Glutamatergic neuron (in vitro differentiated cells): ENCODE measurements around the gene CPSF6. TPM values are rescaled to one million over a fixed set of nuclear protein-coding genes. Genes with fewer than 3 reads are reported as not detected.
A peak's percentile ranks its signal among the peaks of the same experiment; 100 is the strongest.

Source experiments
- DNase-seq: peaks from one replicate; pipeline ENCODE4 v3.0.0; 2022
- H3K27ac Mint-ChIP-seq: one replicate; pipeline ENCODE4 v1.8.0; 2020; ENCODE audit warnings: mild to moderate bottlenecking, mixed read lengths, inconsistent platforms; ENCODE audit not compliant: unreplicated experiment
- H3K27me3 Mint-ChIP-seq: one replicate; pipeline ENCODE4 v1.8.0; 2020; ENCODE audit warnings: mild to moderate bottlenecking, moderate library complexity, mixed read lengths, inconsistent platforms; ENCODE audit not compliant: unreplicated experiment
- H3K36me3 Mint-ChIP-seq: one replicate; pipeline ENCODE4 v1.8.0; 2020; ENCODE audit warnings: mild to moderate bottlenecking, mixed read lengths, inconsistent platforms; ENCODE audit not compliant: unreplicated experiment
- H3K4me1 Mint-ChIP-seq: one replicate; pipeline ENCODE4 v1.8.0; 2020; ENCODE audit warnings: mild to moderate bottlenecking, low read depth, mixed read lengths, inconsistent platforms; ENCODE audit not compliant: unreplicated experiment
- H3K4me3 Mint-ChIP-seq: one replicate; pipeline ENCODE4 v1.8.0; 2020; ENCODE audit warnings: mild to moderate bottlenecking, mixed read lengths, inconsistent platforms; ENCODE audit not compliant: unreplicated experiment
- H3K9me3 Mint-ChIP-seq: one replicate; pipeline ENCODE4 v1.8.0; 2020; ENCODE audit warnings: mild to moderate bottlenecking, moderate library complexity, mixed read lengths, inconsistent platforms; ENCODE audit not compliant: unreplicated experiment
- total RNA-seq: library from RNA; stranded (reverse); fragmentation: NEBNext Ultra II Directional; extraction: Animal tissue kit (Norgen Biotek cat#: 25700); gene quantifications from one replicate; pipeline ENCODE4 v1.2.1, GENCODE V29; 2021; ENCODE audit not compliant: unreplicated experiment
- TF ChIP-seq, protein P1 (sequence below): fragments of 200-600 bp; sonication (generic); IDR thresholded peaks from one replicate; pipeline ENCODE4 v1.5.0; 2021; ENCODE audit not compliant: partially characterized antibody, unreplicated experiment

The CPSF6 gene
- total RNA-seq, 1 donor from 2014 or later, result 167 TPM

DNA sequence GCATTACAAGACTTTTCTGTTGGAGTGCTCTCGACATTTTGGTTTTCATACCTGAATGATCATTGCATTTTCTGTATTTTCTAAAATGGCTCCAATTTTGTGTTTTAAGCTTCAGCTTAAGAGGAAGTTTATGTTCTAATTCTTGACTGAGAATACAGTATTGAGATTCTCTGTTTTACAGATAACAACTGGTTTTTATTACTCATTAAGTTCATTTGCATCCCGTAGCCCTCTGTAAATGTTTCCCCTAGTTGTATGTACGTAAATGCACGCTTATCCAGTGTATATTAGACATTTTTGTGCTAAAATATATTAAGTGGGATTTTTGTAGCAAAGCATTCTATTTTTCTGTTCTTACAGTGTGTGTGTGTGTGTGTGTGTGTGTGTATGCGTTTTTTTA, 33.1 kb downstream of the CPSF6 start:
- Mint-ChIP-seq H3K4me1 (peaks cover 5% of the 10 kb centered on the region), H3K27ac (no peak overlapping the region), H3K4me3 (no peak overlapping the region), H3K9me3 (no peaks in the 10 kb centered on the region), H3K27me3 (peaks cover 1% of the 10 kb centered on the region), H3K36me3 (no peaks in the 10 kb centered on the region)
- TF ChIP-seq, protein P1, sequence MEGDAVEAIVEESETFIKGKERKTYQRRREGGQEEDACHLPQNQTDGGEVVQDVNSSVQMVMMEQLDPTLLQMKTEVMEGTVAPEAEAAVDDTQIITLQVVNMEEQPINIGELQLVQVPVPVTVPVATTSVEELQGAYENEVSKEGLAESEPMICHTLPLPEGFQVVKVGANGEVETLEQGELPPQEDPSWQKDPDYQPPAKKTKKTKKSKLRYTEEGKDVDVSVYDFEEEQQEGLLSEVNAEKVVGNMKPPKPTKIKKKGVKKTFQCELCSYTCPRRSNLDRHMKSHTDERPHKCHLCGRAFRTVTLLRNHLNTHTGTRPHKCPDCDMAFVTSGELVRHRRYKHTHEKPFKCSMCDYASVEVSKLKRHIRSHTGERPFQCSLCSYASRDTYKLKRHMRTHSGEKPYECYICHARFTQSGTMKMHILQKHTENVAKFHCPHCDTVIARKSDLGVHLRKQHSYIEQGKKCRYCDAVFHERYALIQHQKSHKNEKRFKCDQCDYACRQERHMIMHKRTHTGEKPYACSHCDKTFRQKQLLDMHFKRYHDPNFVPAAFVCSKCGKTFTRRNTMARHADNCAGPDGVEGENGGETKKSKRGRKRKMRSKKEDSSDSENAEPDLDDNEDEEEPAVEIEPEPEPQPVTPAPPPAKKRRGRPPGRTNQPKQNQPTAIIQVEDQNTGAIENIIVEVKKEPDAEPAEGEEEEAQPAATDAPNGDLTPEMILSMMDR, result no peak
- no peak for DNase-seq

DNA sequence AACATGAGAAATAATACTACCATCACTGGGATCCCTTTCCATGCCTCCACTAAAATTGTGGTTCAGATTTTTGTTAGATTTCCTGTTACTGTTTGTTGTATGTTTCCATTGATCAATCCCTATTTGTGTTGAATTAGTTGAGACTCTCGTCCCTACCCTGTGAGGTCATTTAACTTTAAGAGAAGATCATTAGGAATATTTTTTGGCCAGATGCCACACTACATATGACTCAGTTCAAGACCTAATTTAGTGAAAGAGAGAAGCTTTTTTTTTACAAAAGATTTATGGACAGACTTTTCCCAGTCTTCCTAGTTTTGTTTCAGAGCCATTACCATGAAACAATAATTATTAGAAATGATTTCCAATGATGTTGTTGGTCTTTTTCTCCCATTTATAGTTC, 35.5 kb downstream of the CPSF6 start:
- DNase-seq, result no peak
- H3K27ac Mint-ChIP-seq, result no peak overlapping the region
- H3K4me1 Mint-ChIP-seq, result peaks cover 5% of the 10 kb centered on the region
- H3K9me3 Mint-ChIP-seq, result peaks cover 2% of the 10 kb centered on the region
- no peaks in the 10 kb centered on the region for H3K36me3 Mint-ChIP-seq
- TF ChIP-seq, protein P1, result no peak
- peaks cover 1% of the 10 kb centered on the region for H3K27me3 Mint-ChIP-seq
- H3K4me3 Mint-ChIP-seq, result no peak overlapping the region

DNA sequence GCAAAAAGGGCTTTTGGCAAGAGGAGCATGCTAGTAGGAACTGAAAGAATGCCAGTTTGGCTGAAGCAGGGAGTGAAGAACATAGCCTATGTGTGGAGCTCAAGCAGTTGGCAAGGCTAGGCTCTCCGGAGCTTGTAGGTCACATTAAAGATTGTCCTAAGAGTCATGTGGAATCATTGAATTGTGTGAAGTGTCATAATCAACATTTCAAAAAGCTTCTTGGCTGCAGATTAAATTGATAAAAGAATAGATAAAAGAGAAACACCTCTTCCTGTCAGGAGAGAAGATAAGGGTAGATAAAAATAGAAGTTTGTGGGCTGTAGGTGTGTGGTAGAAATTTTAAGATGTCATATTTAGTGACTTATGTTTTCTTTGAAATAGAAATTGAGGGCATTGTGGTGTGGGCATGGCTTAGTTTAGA, 36.1 kb downstream of the CPSF6 start:
- H3K4me3 Mint-ChIP-seq, result no peak overlapping the region
- peaks cover 2% of the 10 kb centered on the region for H3K9me3 Mint-ChIP-seq
- H3K27ac Mint-ChIP-seq, result no peak overlapping the region

DNA sequence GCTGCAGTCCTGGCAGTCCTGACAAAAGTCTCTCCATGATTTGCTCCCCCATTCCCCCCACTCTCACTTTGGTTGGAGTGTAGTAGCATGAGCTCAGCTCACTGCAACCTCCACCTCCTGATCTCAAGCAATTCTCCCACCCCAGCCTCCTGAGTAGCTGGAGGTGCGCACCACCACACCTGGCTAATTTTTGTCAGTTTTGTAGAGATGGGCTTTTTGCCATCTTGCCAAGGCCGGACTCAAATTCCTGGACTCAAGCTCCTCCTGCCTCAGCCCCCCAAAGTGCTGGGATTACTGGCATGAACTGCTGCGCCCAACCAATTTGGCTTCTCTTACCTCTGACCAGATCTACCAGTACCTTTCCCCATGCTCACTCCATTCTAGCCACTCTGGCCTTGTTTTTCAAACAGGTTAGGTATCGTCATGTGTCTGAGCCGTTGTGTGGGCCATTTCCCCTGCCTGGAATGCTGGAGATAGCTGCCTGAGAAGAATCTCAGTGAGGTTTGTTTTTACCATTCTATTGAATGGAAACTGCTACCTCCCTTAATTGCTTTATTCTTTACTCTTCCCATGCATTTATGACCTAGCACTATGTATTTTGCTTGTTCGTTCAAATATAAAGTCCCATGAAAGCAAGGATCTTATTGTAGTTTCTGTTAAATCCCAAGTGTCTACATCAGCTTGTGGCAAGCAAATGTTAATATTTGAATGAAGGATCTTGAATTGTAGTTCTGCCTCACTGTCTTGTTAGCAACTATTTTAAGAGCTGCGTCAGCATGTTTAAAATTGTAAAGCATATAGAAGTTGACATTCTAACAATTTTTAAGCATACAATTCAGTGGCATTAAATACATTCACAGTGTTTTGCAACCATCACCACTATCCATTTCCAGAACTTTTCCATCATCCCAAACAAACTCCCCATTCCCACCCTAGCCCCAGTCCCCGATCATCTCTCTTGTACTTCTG, 39.7 kb downstream of the CPSF6 start:
- Mint-ChIP-seq H3K27me3 (peaks cover 1% of the 10 kb centered on the region), H3K27ac (no peak overlapping the region), H3K4me1 (peaks cover 5% of the 10 kb centered on the region), H3K4me3 (no peak overlapping the region), H3K9me3 (peaks cover 2% of the 10 kb centered on the region), H3K36me3 (no peaks in the 10 kb centered on the region)
- DNase-seq, result no peak
- TF ChIP-seq, protein P1, result no peak

More for the DNA sequence above, 36.1 kb downstream of the CPSF6 start:
- DNase-seq, result no peak
- H3K4me1 Mint-ChIP-seq, result peaks cover 5% of the 10 kb centered on the region
- no peaks in the 10 kb centered on the region for H3K36me3 Mint-ChIP-seq
- H3K27me3 Mint-ChIP-seq, result peaks cover 1% of the 10 kb centered on the region
- TF ChIP-seq, protein P1, result no peak

DNA sequence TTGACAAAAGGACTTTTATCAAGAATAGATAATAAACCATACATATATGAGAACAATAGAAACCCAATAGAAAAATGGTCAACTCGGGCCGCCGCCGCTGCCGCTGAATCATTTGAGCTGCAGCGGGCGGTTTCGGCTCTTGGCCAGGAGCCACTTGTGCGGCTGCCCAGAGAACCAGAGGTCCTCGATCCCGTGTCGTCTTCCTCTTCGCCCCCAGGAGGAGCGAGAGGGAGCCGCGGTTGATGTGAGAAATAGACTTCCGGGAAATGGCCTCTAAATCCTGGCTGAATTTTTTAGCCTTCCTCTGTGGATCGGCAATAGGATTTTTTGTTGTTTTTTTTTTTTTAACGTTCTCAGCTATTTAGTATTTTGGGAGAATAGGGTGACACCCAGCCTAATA, 44.8 kb downstream of the CPSF6 start:
- H3K4me3 Mint-ChIP-seq, result no peak overlapping the region
- peak; percentile 48 for DNase-seq
- H3K4me1 Mint-ChIP-seq, result no peaks in the 10 kb centered on the region
- H3K27me3 Mint-ChIP-seq, result no peaks in the 10 kb centered on the region
- peaks cover 1% of the 10 kb centered on the region for H3K9me3 Mint-ChIP-seq
- TF ChIP-seq, protein P1, result no peak
- H3K27ac Mint-ChIP-seq, result no peak overlapping the region
- H3K36me3 Mint-ChIP-seq, result no peaks in the 10 kb centered on the region
